Measurements from ENCODE around the gene KLHDC3. TPM values are rescaled to one million over a fixed set of nuclear protein-coding genes. Genes with fewer than 3 reads are reported as not detected.

KLHDC3 gene
- total and polyA plus RNA-seq, 4 experiments from 2014 or later: 66.6 to 131 (median 73.1) TPM

DNA sequence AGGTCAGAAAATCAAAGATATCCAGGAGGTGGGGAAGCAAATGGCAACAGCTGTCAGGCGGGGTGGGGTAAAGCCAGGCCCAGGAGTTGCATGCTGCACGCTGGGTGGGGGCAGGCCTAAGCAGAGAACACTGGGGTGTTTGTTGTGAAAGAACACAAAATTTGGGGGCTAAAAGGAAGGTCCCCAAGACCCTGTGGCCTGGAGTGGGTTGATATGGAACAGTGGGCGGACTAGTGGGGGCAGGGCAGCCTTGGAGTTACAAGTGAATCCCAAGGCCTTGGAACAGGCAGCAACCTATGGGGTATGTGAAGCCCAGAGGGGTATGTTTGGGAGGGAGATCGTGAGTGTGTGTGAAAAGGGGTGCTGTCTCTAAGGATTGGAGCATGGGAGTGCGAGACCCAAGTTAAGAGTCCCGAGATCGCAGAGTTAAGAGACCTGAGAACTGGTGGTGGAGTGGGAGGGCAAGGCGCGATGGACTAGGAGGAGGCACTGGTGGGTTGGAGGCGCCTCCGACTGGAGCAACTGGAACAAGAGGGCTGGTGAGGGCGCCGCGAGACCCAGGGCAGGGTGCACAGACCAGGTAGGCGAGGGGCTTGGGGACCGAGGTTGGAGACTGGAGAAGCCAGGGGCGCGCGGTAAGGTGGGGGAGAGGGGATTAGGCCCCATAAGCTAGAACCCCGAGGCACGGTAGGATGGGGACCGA, 38.9 kb downstream of the KLHDC3 start:
- POLR2A ChIA-PET (ENCODE audit: partially characterized antibody): interaction anchor here (0.6 to 5.3 kb wide), 14 partner anchors 31 to 530 kb away, joined by 3 to 51 read pairs (median 4); partner anchors contain the start of genes ABCC10, CNPY3, KLHDC3 and MEA1
- intact Hi-C loops (cut with micrococcal nuclease): loop anchor here (1.0 kb wide), 5 partner anchors 39 to 124 kb away; partner anchors contain the start of genes CNPY3, KLHDC3, PEX6 and PPP2R5D
- peak overlapping the region; percentile 92 to 97 (median 94) for H3K4me3 Mint-ChIP-seq
- peaks cover 15 to 44% (median 38%) of the 10 kb centered on the region in 4 donors for H3K4me1 Mint-ChIP-seq
- no peaks in the 10 kb centered on the region for H3K27me3 Mint-ChIP-seq
- Histone ChIP-seq H3K4me3 (ENCODE audit: low read length in 2 of 2) (peak overlapping the region; percentile 81 to 88), H3K36me3 (ENCODE audit: insufficient read depth, low read length) (peaks cover 21% of the 10 kb centered on the region), H3K27ac (ENCODE audit: low read depth, low read length) (peak overlapping the region; percentile 85), H3K4me1 (ENCODE audit: insufficient read depth, low read length) (peaks cover 34% of the 10 kb centered on the region), H3K27me3 (ENCODE audit: insufficient read depth, low read length) (no peaks in the 10 kb centered on the region), H3K9me3 (ENCODE audit: control insufficient read depth in 1 of 2, low read length in 2 of 2) (no peaks in the 10 kb centered on the region)
- H3K36me3 Mint-ChIP-seq: peaks cover 15 to 38% of the 10 kb centered on the region in 2 donors
- CTCF ChIA-PET (ENCODE audit: partially characterized antibody): interaction anchor here (1.1 to 1.9 kb wide), 5 partner anchors 17 to 73 kb away, joined by 3 to 6 read pairs (median 3); partner anchors contain the start of gene RRP36
- peaks cover 0 to 2% (median 0%) of the 10 kb centered on the region in 8 donors for H3K9me3 Mint-ChIP-seq
- peak overlapping the region; percentile 94 to 98 (median 97) for H3K27ac Mint-ChIP-seq
- no peak for DNase-seq

DNA sequence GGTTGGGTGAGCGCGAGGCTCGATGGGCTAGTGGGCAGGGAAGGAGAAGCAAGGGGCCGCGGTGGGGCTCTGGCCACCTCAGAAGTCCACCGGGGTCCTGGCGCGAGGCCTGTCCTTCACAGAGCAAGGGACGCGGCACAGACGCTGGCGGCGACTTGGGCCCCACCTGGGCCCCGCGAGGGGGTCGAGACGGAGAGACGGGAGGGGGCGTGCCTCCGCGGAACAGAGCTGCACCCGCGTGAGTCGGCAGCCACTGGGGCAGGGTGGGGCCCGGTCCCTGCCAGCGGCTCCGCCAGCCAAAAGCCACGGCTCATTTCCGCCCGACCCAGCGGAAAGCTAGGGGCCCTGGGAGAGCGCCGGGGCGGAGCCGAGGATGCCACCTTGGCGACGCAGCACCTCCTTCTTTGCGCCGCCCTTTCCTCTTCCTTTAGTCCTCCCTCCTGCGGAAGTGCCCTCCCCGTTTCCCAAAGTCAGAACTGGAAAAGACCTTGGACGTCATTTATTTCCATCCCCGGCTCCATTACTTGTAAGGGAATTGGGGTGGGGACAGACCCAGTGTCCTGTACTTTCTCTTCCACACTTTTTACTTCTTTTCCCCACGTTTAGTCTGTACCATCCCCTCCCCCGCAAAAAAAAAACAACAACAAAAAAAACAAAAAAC, 39.6 kb downstream of the KLHDC3 start, which contains the start of gene CUL7:
Gene CUL7 (minus strand): TSS at position 307 of the 661 bp plus-strand sequence. CDS start 1,063 bp downstream, outside the sequence.
- H3K27ac ChIP-seq (ENCODE audit: low read depth, low read length): peak within 1 kb of the TSS; percentile 85
- Mint-ChIP-seq H3K27ac (peak within 1 kb of the TSS; percentile 94 to 98 (median 97)), H3K36me3 (peaks cover 15 to 40% of the 10 kb centered on the region in 2 donors), H3K4me1 (peaks cover 22 to 51% (median 44%) of the 10 kb centered on the region in 4 donors), H3K27me3 (no peaks in the 10 kb centered on the region), H3K9me3 (peaks cover 0 to 2% (median 0%) of the 10 kb centered on the region in 8 donors), H3K4me3 (peak within 1 kb of the TSS; percentile 92 to 97 (median 94))
- no peaks in the 10 kb centered on the region for H3K9me3 ChIP-seq (ENCODE audit: control insufficient read depth in 1 of 2, low read length in 2 of 2)
- H3K4me3 ChIP-seq (ENCODE audit: low read length in 2 of 2): peak within 1 kb of the TSS; percentile 81 to 88
- peaks cover 41% of the 10 kb centered on the region for H3K4me1 ChIP-seq (ENCODE audit: insufficient read depth, low read length)
- peaks cover 21% of the 10 kb centered on the region for H3K36me3 ChIP-seq (ENCODE audit: insufficient read depth, low read length)
- intact Hi-C loops (cut with micrococcal nuclease): loop anchor here (1.0 kb wide), 5 partner anchors 39 to 124 kb away; partner anchors contain the start of genes CNPY3, KLHDC3, PEX6 and PPP2R5D
- CTCF ChIA-PET (ENCODE audit: partially characterized antibody): interaction anchor here (0.7 to 1.9 kb wide), 6 partner anchors 18 to 74 kb away, joined by 3 to 6 read pairs (median 3); partner anchors contain the start of genes KLHDC3 and RRP36
- H3K27me3 ChIP-seq (ENCODE audit: insufficient read depth, low read length): no peaks in the 10 kb centered on the region
- peak; percentile 86 to 92 (median 88) for DNase-seq
- POLR2A ChIA-PET (ENCODE audit: partially characterized antibody): interaction anchor here (0.6 to 5.3 kb wide), 21 partner anchors 9 to 490 kb away, joined by 3 to 51 read pairs (median 3); partner anchors contain the start of genes ABCC10, CNPY3, KLHDC3 and MEA1

DNA sequence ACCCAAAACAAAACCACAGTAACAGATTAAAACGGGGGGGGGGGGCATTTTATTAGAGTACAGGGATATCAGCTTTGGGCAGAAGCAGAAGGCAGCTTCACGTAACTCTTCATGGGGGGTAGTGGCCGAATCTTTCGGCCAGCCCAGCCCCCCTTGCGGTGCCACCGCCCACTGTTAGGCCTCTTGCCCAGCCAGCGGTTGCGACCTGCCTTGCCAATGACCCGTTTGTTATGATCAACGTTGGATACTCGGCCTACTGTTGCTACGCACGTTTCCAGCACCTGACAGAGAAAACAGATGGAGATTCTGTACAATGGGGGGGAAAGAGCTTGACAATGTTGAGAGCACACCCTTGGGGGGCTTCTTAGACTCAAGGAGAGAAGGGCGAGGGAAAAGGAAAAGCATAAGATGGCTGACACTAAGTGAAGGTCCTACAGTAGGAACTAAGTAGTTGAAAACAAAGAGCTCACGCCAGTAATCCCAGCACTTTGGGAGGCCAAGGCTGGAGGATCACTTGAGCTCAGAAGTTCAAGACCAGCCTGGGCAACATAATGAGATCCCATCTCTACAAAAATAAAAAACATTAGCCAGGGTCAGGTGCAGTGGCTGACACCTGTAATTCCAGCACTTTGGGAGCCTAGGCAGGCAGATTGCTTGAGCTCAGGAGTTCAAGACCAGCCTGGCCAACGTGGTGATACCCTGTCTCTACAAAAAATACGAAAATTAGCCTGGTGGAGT, 40.3 kb downstream of the KLHDC3 start:
- intact Hi-C loops (cut with micrococcal nuclease): no loop called here
- H3K4me1 Mint-ChIP-seq: peaks cover 25 to 58% (median 50%) of the 10 kb centered on the region in 4 donors
- no peak for DNase-seq

DNA sequence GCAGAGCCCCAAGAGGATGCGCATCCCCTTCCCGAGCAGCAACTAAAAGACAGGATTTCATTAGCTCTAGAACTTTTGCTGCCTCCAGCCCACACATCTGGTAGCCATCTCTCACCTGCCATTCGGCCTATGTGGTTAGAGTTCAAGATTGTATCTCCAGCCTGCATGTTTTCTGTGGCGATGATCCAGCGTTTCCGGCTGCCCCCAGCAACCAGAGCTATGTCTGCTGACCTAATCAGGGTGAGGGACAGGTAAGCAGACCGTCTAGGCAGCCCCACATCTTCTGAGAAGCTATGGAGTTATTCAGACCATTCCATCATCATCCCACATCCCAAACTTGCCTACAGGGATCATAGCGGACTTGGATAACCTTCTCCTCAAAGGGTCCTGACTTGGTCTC, 41.9 kb downstream of the KLHDC3 start:
- peaks cover 11 to 40% of the 10 kb centered on the region in 2 donors for H3K36me3 Mint-ChIP-seq
- H3K9me3 Mint-ChIP-seq: peaks cover 0 to 2% (median 0%) of the 10 kb centered on the region in 8 donors
- no peaks in the 10 kb centered on the region for H3K9me3 ChIP-seq (ENCODE audit: control insufficient read depth in 1 of 2, low read length in 2 of 2)
- peaks cover 13% of the 10 kb centered on the region for H3K36me3 ChIP-seq (ENCODE audit: insufficient read depth, low read length)
- no peaks in the 10 kb centered on the region for H3K27me3 ChIP-seq (ENCODE audit: insufficient read depth, low read length)
- no peak overlapping the region for H3K27ac ChIP-seq (ENCODE audit: low read depth, low read length)
- no peak overlapping the region for H3K4me3 ChIP-seq (ENCODE audit: low read length in 2 of 2)
- no peaks in the 10 kb centered on the region for H3K27me3 Mint-ChIP-seq
- DNase-seq: no peak
- peaks cover 53% of the 10 kb centered on the region for H3K4me1 ChIP-seq (ENCODE audit: insufficient read depth, low read length)
- ChIA-PET POLR2A (ENCODE audit: partially characterized antibody) (interaction anchor here (0.6 to 5.3 kb wide), 6 partner anchors 34 to 285 kb away, joined by 3 to 51 read pairs (median 23); partner anchors contain the start of genes CNPY3, KLHDC3, MEA1 and PPP2R5D), CTCF (ENCODE audit: partially characterized antibody) (interaction anchor here (1.3 kb wide), 1 partner anchor 41 kb away, joined by 5 read pairs; the partner anchor contains the start of genes KLHDC3 and MEA1)
- peaks cover 34 to 74% (median 59%) of the 10 kb centered on the region in 4 donors for H3K4me1 Mint-ChIP-seq
- intact Hi-C loops (cut with micrococcal nuclease): no loop called here
- H3K4me3 Mint-ChIP-seq: peak overlapping the region in 2 of 8 donors; percentile 32 to 35
- peak overlapping the region in 4 of 7 donors; percentile 22 to 94 (median 54) for H3K27ac Mint-ChIP-seq

More for the DNA sequence above, 40.3 kb downstream of the KLHDC3 start:
- Mint-ChIP-seq H3K27ac (peak overlapping the region; percentile 94 to 98 (median 97)), H3K27me3 (no peaks in the 10 kb centered on the region), H3K9me3 (peaks cover 0 to 2% (median 0%) of the 10 kb centered on the region in 8 donors), H3K36me3 (peaks cover 15 to 44% of the 10 kb centered on the region in 2 donors), H3K4me3 (peak overlapping the region; percentile 92 to 97 (median 94))
- peaks cover 43% of the 10 kb centered on the region for H3K4me1 ChIP-seq (ENCODE audit: insufficient read depth, low read length)
- no peaks in the 10 kb centered on the region for H3K27me3 ChIP-seq (ENCODE audit: insufficient read depth, low read length)
- ChIA-PET POLR2A (ENCODE audit: partially characterized antibody) (interaction anchor here (0.6 to 5.3 kb wide), 23 partner anchors 9 to 490 kb away, joined by 3 to 51 read pairs (median 3); partner anchors contain the start of genes ABCC10, CNPY3, KLHDC3 and MEA1), CTCF (ENCODE audit: partially characterized antibody) (interaction anchor here (0.7 to 1.9 kb wide), 6 partner anchors 19 to 75 kb away, joined by 3 to 6 read pairs (median 3); partner anchors contain the start of genes KLHDC3 and RRP36)
- H3K36me3 ChIP-seq (ENCODE audit: insufficient read depth, low read length): peaks cover 17% of the 10 kb centered on the region
- peak overlapping the region; percentile 28 to 81 for H3K4me3 ChIP-seq (ENCODE audit: low read length in 2 of 2)
- no peaks in the 10 kb centered on the region for H3K9me3 ChIP-seq (ENCODE audit: control insufficient read depth in 1 of 2, low read length in 2 of 2)
- peak overlapping the region; percentile 85 for H3K27ac ChIP-seq (ENCODE audit: low read depth, low read length)

DNA sequence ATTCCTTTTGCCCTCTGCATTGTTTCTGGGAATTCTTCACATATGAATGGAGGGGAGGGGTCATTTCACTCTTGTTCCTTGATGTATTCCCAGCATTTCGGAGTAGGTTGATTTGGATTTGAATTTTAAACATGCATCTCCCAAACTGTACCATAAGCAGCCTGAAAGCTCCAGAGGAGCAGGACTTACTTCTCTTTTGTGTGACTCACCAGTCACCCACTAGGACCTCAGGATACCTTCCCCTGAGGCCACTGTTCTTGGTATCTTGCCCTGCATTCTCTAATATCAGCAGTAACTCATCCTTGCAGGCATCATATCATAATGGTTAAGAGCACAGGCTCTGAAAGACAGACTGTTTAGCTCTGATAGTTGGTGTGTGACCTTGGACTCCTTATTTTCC, 44.5 kb downstream of the KLHDC3 start:
- Mint-ChIP-seq H3K4me1 (peaks cover 30 to 60% (median 42%) of the 10 kb centered on the region in 4 donors), H3K9me3 (peaks cover 0 to 2% (median 0%) of the 10 kb centered on the region in 8 donors), H3K36me3 (peaks cover 19 to 45% of the 10 kb centered on the region in 2 donors), H3K4me3 (peak overlapping the region; percentile 94 to 99 (median 97)), H3K27ac (peak overlapping the region; percentile 97 to 100 (median 99)), H3K27me3 (no peaks in the 10 kb centered on the region)
- no peak for DNase-seq
- Histone ChIP-seq H3K9me3 (ENCODE audit: control insufficient read depth in 1 of 2, low read length in 2 of 2) (no peaks in the 10 kb centered on the region), H3K36me3 (ENCODE audit: insufficient read depth, low read length) (peaks cover 13% of the 10 kb centered on the region), H3K27ac (ENCODE audit: low read depth, low read length) (peak overlapping the region; percentile 91), H3K4me1 (ENCODE audit: insufficient read depth, low read length) (peaks cover 30% of the 10 kb centered on the region), H3K4me3 (ENCODE audit: low read length in 2 of 2) (peak overlapping the region; percentile 84 to 87), H3K27me3 (ENCODE audit: insufficient read depth, low read length) (no peaks in the 10 kb centered on the region)
- CTCF ChIA-PET (ENCODE audit: partially characterized antibody): interaction anchor here (1.9 kb wide), 1 partner anchor 44 kb away, joined by 7 read pairs; the partner anchor contains the start of genes KLHDC3 and MEA1
- POLR2A ChIA-PET (ENCODE audit: partially characterized antibody): interaction anchor here (1.0 to 3.1 kb wide), 13 partner anchors 16 to 288 kb away, joined by 3 to 32 read pairs (median 8); partner anchors contain the start of genes CNPY3, KLHDC3, MEA1 and PEX6
- intact Hi-C loops (cut with micrococcal nuclease): loop anchor here (2.0 kb wide), 1 partner anchor 112 kb away; the partner anchor contains the start of gene SRF
